PC-3 (cell line): ENCODE measurements around the gene CCNI2.

Experiments used
- CTCF ChIP-seq: fragments of 300-600 bp; sonication (generic); conservative IDR thresholded peaks from 2 replicates; pipeline ENCODE4 v1.5.1; 2017; ENCODE audit warnings: antibody characterized with exemption, low read depth, mild to moderate bottlenecking, low read length
- EZH2phosphoT487 ChIP-seq: fragments of 300-600 bp; sonication (generic); IDR thresholded peaks from 2 replicates; pipeline ENCODE4 v1.6.1; 2018; ENCODE audit warnings: mild to moderate bottlenecking, antibody characterized with exemption, low read length, borderline replicate concordance

GRCh38 chr5:132770476-132771159 lies 23.4 kb downstream of the CCNI2 start:
- TF ChIP-seq CTCF (no peak), EZH2phosphoT487 (no peak)
